Endothelial cell of umbilical vein (primary cell): ENCODE data around the gene TMOD2. TPM values are rescaled to one million over a fixed set of nuclear protein-coding genes. Genes with fewer than 3 reads are reported as not detected.

ENCODE experiments used
- BruUV-seq: library from RNA; stranded (reverse); fragments of 400-500 nt; replicated peaks from 2 replicates; lab custom pipeline; 2021; lab: Mats Ljungman, UMichigan
- CTCF ChIA-PET: fragments of 300-600, 350-600 bp; sonication (Branson Sonifier 250); formaldehyde crosslinking; loops from one replicate; lab custom pipeline; 2021; ENCODE audit warnings: antibody characterized with exemption, inconsistent platforms; lab: Charles Lee
- POLR2A ChIA-PET: fragments of 300-600, 350-600 bp; sonication (Branson Sonifier 250); formaldehyde crosslinking; loops from one replicate; lab custom pipeline; 2021; ENCODE audit warnings: antibody characterized with exemption, inconsistent platforms; lab: Charles Lee
- DNase-seq: peaks from one replicate; pipeline ENCODE4 v3.0.0-alpha.2; 2011; ENCODE audit warnings: low read depth, low spot score
- FAIRE-seq: peaks from 2 replicates; lab custom pipeline; 2011; peaks lifted over from hg19 to GRCh38; lab: Jason Lieb, UNC
- H2AFZ ChIP-seq: 2 replicates; pipeline ENCODE4 v1.6.0; 2012; ENCODE audit warnings: low read depth, low read length, control low read depth, inconsistent platforms
- H3K27ac ChIP-seq: 2 replicates; pipeline ENCODE4 v1.5.1; 2011; ENCODE audit warnings: low read depth, mild to moderate bottlenecking, control low read depth, low read length, moderate library complexity; ENCODE audit not compliant: insufficient read depth
- H3K27me3 ChIP-seq, 2 experiments: 2 replicates each; pipeline versions ENCODE4 v1.6.0 to v1.6.1; 2011; ENCODE audit warnings: low read length in 2 of 2, mixed read lengths in 1 of 2; ENCODE audit not compliant: control insufficient read depth in 2 of 2, insufficient read depth in 2 of 2
- H3K36me3 ChIP-seq, 2 experiments: 2 replicates in 1 of 2; 3 replicates in 1 of 2; pipeline ENCODE4 v1.5.1; 2011; ENCODE audit warnings: low read length in 2 of 2, mild to moderate bottlenecking in 1 of 2, moderate library complexity in 1 of 2; ENCODE audit not compliant: control insufficient read depth in 2 of 2, insufficient read depth in 2 of 2; ENCODE audit errors: extremely low read depth in 1 of 2
- H3K4me1 ChIP-seq: 3 replicates; pipeline ENCODE4 v1.5.1; 2011; ENCODE audit warnings: mild to moderate bottlenecking, low read length; ENCODE audit not compliant: control insufficient read depth, insufficient read depth; ENCODE audit errors: extremely low read depth
- H3K4me2 ChIP-seq: 2 replicates; pipeline ENCODE4 v1.6.1; 2011; ENCODE audit warnings: low read length, control low read depth, mixed read lengths; ENCODE audit not compliant: insufficient read depth
- H3K4me3 ChIP-seq, 3 experiments: fragments of 200-600 bp in 1 of 3; sonication (generic), shearing (Covaris generic) in 1 of 3; replicated peaks in 1 of 3; 2 replicates each; pipeline ENCODE4 v1.5.1; 2011 to 2016; ENCODE audit warnings: control low read depth in 3 of 3, low read length in 3 of 3, mild to moderate bottlenecking in 2 of 3, inconsistent platforms in 1 of 3, low read depth in 1 of 3, moderate library complexity in 1 of 3; ENCODE audit not compliant: insufficient read depth in 1 of 3
- H3K79me2 ChIP-seq: 2 replicates; pipeline ENCODE4 v1.6.0; 2012; ENCODE audit warnings: low read length, inconsistent platforms; ENCODE audit not compliant: control insufficient read depth, insufficient read depth
- H3K9ac ChIP-seq: replicated peaks from 2 replicates; pipeline ENCODE3; 2011; ENCODE audit warnings: low read length, control low read depth; ENCODE audit not compliant: insufficient read depth; ENCODE audit errors: extremely low read depth
- H3K9me1 ChIP-seq: replicated peaks from 3 replicates; pipeline ENCODE4 v1.6.0; 2011; ENCODE audit warnings: mild to moderate bottlenecking, low read length; ENCODE audit not compliant: control insufficient read depth, insufficient read depth; ENCODE audit errors: extremely low read depth
- H3K9me3 ChIP-seq: replicated peaks from 2 replicates; pipeline ENCODE4 v1.5.1; 2012; ENCODE audit warnings: low read length, inconsistent platforms; ENCODE audit not compliant: control insufficient read depth, insufficient read depth
- H4K20me1 ChIP-seq: replicated peaks from 2 replicates; pipeline ENCODE3; 2011; ENCODE audit warnings: mild to moderate bottlenecking, low read length; ENCODE audit not compliant: control insufficient read depth, insufficient read depth; ENCODE audit errors: extremely low read depth
- CTCF ChIP-seq, 2 donors: IDR thresholded peaks; 1 replicate in 1 of 2; 2 replicates in 1 of 2; pipeline ENCODE4 v1.5.1; 2011; ENCODE audit warnings: low read length in 2 of 2, mild to moderate bottlenecking in 2 of 2, moderate library complexity in 2 of 2, control low read depth in 1 of 2, inconsistent platforms in 1 of 2, low read depth in 1 of 2; ENCODE audit not compliant: insufficient read depth in 1 of 2; ENCODE audit errors: extremely low read depth in 1 of 2
- FOS ChIP-seq: IDR thresholded peaks from 2 replicates; pipeline ENCODE4 v1.6.1; 2011; ENCODE audit warnings: mild to moderate bottlenecking, low read length, moderate library complexity, borderline replicate concordance; ENCODE audit not compliant: insufficient read depth
- JUN ChIP-seq: IDR thresholded peaks from 2 replicates; pipeline ENCODE4 v1.6.1; 2011; ENCODE audit warnings: borderline replicate concordance, low read depth; ENCODE audit not compliant: insufficient read length, insufficient read depth
- MYC ChIP-seq: IDR thresholded peaks from one replicate; pipeline ENCODE4 v1.6.1; 2011; ENCODE audit warnings: mild to moderate bottlenecking, low read depth, low read length
- dilution Hi-C: fragments of 300-500 bp; cut with MboI; formaldehyde crosslinking; loops from one replicate; pipeline ENCODE4 v1.15.0; 2019; ENCODE audit warnings: low sequenced_read_pairs; ENCODE audit not compliant: extremely low pct_ligation_motif_present
- intact Hi-C: fragments of 100-400 bp; cut with micrococcal nuclease; formaldehyde crosslinking; loops from one replicate; pipeline ENCODE4 v1.10.0; 2022
- polyA plus RNA-seq, 4 experiments: library from polyadenylated mRNA; depleted of rRNA in 3 of 4; stranded (reverse) in 3 of 4; unstranded in 1 of 4; fragments of >200 nt; gene quantifications; 2 replicates each; pipeline versions ENCODE4 v1.2.1 to v1.2.3, GENCODE V29; 2011 to 2012; ENCODE audit warnings: missing spikeins in 1 of 4
- total RNA-seq: library from RNA; stranded (reverse); gene quantifications from 2 replicates; pipeline ENCODE4 v1.2.3, GENCODE V29; 2021

The TMOD2 gene
- total and polyA plus RNA-seq, 2 donors (not counting 3 experiments of a cell fraction or from before 2014, with no cell fraction given): 0.46 to 2.7 TPM

GRCh38 chr15:51828621-51829375 is 77.4 kb downstream of the TMOD2 start:
- no peak overlapping the region for H3K9ac ChIP-seq
- no TSS peak for BruUV-seq
- H3K27me3 ChIP-seq: no peaks in the 10 kb centered on the region
- H3K9me3 ChIP-seq: no peaks in the 10 kb centered on the region
- H3K4me3 ChIP-seq: no peak overlapping the region
- peaks cover 12% of the 10 kb centered on the region for H3K4me1 ChIP-seq
- no peak for TF ChIP-seq CTCF (IDR thresholded peaks at IDR 0.05; ENCODE audit: extremely low read depth in 1 of 2, insufficient read depth in 1 of 2, low read depth in 1 of 2, low read length in 2 of 2)
- no peak for TF ChIP-seq FOS
- no peak for TF ChIP-seq MYC
- TF ChIP-seq JUN: no peak
- no peak overlapping the region for H3K27ac ChIP-seq
- dilution Hi-C loops: no loop called here
- H4K20me1 ChIP-seq: peaks cover 5% of the 10 kb centered on the region
- ChIA-PET CTCF (interaction anchor here (1.7 to 3.0 kb wide), 2 partner anchors 17 to 59 kb away, joined by 4 to 15 read pairs; no protein-coding TSS in a partner anchor), POLR2A (no interaction called here)
- H3K4me2 ChIP-seq: peak overlapping the region; percentile 9
- H3K79me2 ChIP-seq: peaks cover 43% of the 10 kb centered on the region
- no peaks in the 10 kb centered on the region for H3K36me3 ChIP-seq
- FAIRE-seq (no peak), DNase-seq (no peak)
- intact Hi-C loops: no loop called here
- no peaks in the 10 kb centered on the region for H3K9me1 ChIP-seq
- H2AFZ ChIP-seq: peak overlapping the region; percentile 25
